Chondrocyte (in vitro differentiated cells): ENCODE data around the gene MESP2. TPM values are rescaled to one million over a fixed set of nuclear protein-coding genes. Genes with fewer than 3 reads are reported as not detected.

Experiments
- DNase-seq: peaks from one replicate; pipeline ENCODE4 v3.0.0; 2021; ENCODE audit warnings: mixed read lengths, low spot score
- H3K27ac Mint-ChIP-seq: one replicate; pipeline ENCODE4 v1.8.0; 2021; ENCODE audit warnings: mild to moderate bottlenecking, moderate library complexity, mixed read lengths; ENCODE audit not compliant: unreplicated experiment
- H3K27me3 Mint-ChIP-seq: 2 replicates; pipeline ENCODE4 v1.8.0; 2021; ENCODE audit warnings: low read depth, mixed read lengths
- H3K36me3 Mint-ChIP-seq: 2 replicates; pipeline ENCODE4 v1.8.0; 2021; ENCODE audit warnings: low read depth, mixed read lengths
- H3K4me1 Mint-ChIP-seq: 2 replicates; pipeline ENCODE4 v1.8.0; 2021; ENCODE audit warnings: low read depth, mild to moderate bottlenecking, mixed read lengths
- H3K4me3 Mint-ChIP-seq: one replicate; pipeline ENCODE4 v1.8.0; 2021; ENCODE audit warnings: mild to moderate bottlenecking, moderate library complexity, mixed read lengths; ENCODE audit not compliant: unreplicated experiment
- H3K9me3 Mint-ChIP-seq: 2 replicates; pipeline ENCODE4 v1.8.0; 2021; ENCODE audit warnings: low read depth, mixed read lengths
- total RNA-seq: library from RNA; stranded (reverse); gene quantifications from 3 replicates; pipeline ENCODE4 v1.2.1, GENCODE V29; 2021
- TF ChIP-seq, protein P1 (sequence below): fragments of 200-600 bp; sonication (generic); IDR thresholded peaks from 2 replicates; pipeline ENCODE4 v1.5.0; 2021; ENCODE audit warnings: antibody characterized with exemption, mild to moderate bottlenecking, moderate library complexity

Gene MESP2
- total RNA-seq, 1 donor from 2014 or later: 0.25 TPM

DNA sequence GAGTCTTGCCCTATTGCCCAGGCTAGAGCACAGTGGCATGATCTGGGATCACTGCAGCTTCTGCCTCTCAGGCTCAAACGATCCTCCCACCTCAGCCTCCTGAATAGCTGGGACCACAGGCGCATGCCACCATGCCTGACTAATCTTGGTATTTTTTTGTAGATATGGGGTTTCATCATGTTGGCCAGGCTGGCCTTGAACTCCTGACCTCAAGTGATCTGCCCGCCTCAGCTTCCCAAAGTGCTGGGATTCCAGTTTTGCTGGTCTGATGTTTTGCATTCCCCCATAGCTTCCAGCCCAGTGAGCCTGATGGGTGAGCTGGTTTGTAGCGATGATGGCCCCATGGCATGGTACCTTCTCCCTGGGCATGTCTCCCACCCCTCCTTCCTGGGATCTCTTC lies 20.4 kb upstream of the MESP2 start:
- Mint-ChIP-seq H3K4me1 (peaks cover 4% of the 10 kb centered on the region), H3K4me3 (no peak overlapping the region), H3K9me3 (no peaks in the 10 kb centered on the region), H3K27ac (no peak overlapping the region), H3K27me3 (no peaks in the 10 kb centered on the region), H3K36me3 (no peaks in the 10 kb centered on the region)
- DNase-seq: no peak
- TF ChIP-seq, protein P1, sequence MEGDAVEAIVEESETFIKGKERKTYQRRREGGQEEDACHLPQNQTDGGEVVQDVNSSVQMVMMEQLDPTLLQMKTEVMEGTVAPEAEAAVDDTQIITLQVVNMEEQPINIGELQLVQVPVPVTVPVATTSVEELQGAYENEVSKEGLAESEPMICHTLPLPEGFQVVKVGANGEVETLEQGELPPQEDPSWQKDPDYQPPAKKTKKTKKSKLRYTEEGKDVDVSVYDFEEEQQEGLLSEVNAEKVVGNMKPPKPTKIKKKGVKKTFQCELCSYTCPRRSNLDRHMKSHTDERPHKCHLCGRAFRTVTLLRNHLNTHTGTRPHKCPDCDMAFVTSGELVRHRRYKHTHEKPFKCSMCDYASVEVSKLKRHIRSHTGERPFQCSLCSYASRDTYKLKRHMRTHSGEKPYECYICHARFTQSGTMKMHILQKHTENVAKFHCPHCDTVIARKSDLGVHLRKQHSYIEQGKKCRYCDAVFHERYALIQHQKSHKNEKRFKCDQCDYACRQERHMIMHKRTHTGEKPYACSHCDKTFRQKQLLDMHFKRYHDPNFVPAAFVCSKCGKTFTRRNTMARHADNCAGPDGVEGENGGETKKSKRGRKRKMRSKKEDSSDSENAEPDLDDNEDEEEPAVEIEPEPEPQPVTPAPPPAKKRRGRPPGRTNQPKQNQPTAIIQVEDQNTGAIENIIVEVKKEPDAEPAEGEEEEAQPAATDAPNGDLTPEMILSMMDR: no peak

DNA sequence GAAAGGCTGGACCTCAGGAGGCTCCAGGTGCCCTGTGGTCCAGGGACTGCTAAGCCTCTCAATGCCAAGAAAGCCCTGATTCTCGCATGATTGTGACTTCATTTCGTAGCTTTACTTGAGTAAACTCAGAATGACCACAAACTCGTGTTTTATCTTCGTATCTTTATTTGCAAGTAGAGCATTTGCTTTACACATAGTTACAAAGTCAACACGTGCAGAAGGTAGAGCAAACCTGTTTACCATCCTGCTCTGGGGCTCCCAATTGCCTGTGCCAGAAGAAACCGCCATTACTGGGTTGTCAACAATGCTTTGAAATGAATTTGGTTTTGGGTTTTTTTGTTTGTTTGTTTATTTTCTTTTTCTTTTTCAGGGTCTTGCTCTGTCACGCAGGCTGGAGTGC lies 19.2 kb upstream of the MESP2 start:
- DNase-seq: no peak
- H3K36me3 Mint-ChIP-seq: no peaks in the 10 kb centered on the region
- H3K27me3 Mint-ChIP-seq: no peaks in the 10 kb centered on the region
- peaks cover 7% of the 10 kb centered on the region for H3K4me1 Mint-ChIP-seq
- no peak overlapping the region for H3K27ac Mint-ChIP-seq
- no peaks in the 10 kb centered on the region for H3K9me3 Mint-ChIP-seq
- TF ChIP-seq, protein P1: no peak
- H3K4me3 Mint-ChIP-seq: no peak overlapping the region

DNA sequence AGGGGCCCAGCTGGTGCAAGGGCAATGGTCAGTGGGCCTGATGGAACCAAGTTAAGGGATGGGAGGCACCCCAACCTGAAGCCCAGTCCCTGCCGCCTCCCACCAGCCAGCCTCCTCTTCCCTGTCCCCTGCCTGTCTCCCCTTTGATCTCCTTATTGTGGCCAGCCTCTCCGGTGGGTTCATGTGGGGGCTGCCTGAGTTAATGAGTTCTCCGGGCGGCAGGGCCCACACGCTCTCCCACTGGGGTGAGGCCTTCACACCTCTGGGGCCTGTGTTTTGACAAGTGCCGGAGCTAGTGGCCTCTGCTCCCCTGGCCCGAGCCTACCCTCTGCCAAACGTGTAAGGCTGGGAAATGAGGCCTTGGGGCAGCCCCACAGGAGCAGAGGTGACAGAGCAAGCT lies 17.8 kb upstream of the MESP2 start:
- H3K27ac Mint-ChIP-seq: no peak overlapping the region
- TF ChIP-seq, protein P1: no peak
- H3K27me3 Mint-ChIP-seq: no peaks in the 10 kb centered on the region
- H3K4me1 Mint-ChIP-seq: peaks cover 7% of the 10 kb centered on the region
- H3K36me3 Mint-ChIP-seq: no peaks in the 10 kb centered on the region
- no peaks in the 10 kb centered on the region for H3K9me3 Mint-ChIP-seq
- no peak for DNase-seq
- no peak overlapping the region for H3K4me3 Mint-ChIP-seq

DNA sequence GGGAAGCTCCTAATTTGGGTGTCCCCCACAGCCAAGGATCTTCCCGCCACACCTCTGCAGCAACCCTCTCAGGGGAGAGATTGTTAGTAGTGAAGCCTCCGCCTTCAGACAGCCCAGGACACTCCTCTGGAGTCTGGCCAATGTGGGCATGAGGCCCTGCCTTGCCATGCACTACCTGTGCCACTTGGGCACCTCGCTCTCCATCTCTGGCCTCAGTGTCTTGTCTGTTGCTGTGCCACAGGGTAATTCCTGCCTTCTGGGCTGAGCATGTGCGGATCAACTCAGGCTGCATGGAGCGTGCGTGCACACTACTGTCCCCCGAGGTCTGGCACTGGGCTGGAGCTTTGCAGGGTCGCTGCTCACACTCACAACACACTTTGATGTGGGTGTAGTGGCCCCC lies 17.2 kb upstream of the MESP2 start:
- no peak overlapping the region for H3K27ac Mint-ChIP-seq
- no peaks in the 10 kb centered on the region for H3K9me3 Mint-ChIP-seq
- TF ChIP-seq, protein P1: no peak
- H3K4me1 Mint-ChIP-seq: peaks cover 7% of the 10 kb centered on the region
- H3K4me3 Mint-ChIP-seq: no peak overlapping the region
- H3K27me3 Mint-ChIP-seq: no peaks in the 10 kb centered on the region
- no peaks in the 10 kb centered on the region for H3K36me3 Mint-ChIP-seq
- DNase-seq: no peak

DNA sequence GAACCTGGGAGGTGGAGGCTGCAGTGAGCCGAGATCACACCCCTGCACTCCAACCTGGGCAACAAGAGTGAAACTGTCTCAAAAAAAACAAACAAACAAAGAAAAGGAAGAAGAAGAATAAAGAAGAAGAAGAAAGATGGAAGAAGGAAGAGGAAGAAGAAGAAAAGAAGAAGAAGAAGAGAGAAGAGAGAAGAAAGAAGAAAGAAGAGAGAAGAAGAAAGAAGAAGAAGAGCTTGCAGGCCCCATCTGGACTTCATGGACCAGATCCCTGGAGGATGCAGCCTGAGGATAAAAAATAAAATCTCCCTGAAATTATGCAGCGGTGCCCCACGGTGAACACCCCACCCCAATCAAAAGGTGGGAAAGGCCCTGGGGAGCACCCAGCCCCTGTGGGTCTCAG lies 16.3 kb upstream of the MESP2 start:
- H3K27ac Mint-ChIP-seq: no peak overlapping the region
- no peak overlapping the region for H3K4me3 Mint-ChIP-seq
- no peaks in the 10 kb centered on the region for H3K36me3 Mint-ChIP-seq
- no peaks in the 10 kb centered on the region for H3K27me3 Mint-ChIP-seq
- peaks cover 3% of the 10 kb centered on the region for H3K4me1 Mint-ChIP-seq
- no peak for DNase-seq
- TF ChIP-seq, protein P1: no peak
- H3K9me3 Mint-ChIP-seq: no peaks in the 10 kb centered on the region
